K562 (cell line): ENCODE data around the gene SLC6A6. TPM values are rescaled to one million over a fixed set of nuclear protein-coding genes. Genes with fewer than 3 reads are reported as not detected.

Experiments
- CBX2 ChIP-seq: fragments of 200-600 bp; sonication (generic); IDR thresholded peaks from one replicate; pipeline ENCODE4 v1.6.1; 2012; ENCODE audit warnings: mild to moderate bottlenecking, low read length, inconsistent platforms; ENCODE audit not compliant: insufficient read depth, poor library complexity, severe bottlenecking
- CCAR2 ChIP-seq: fragments of 200-400 bp; formaldehyde crosslinking; IDR thresholded peaks from 2 replicates; pipeline ENCODE4 v1.6.1; 2017; ENCODE audit warnings: mild to moderate bottlenecking, low read depth, low read length
- CHCHD3 ChIP-seq: fragments of 250-450 bp; sonication (Bioruptor Pico); IDR thresholded peaks from 2 replicates; pipeline ENCODE4 v2.1.2; 2022; ENCODE audit warnings: mild to moderate bottlenecking
- HMGN3 ChIP-seq: IDR thresholded peaks from 2 replicates; pipeline ENCODE4 v1.6.1; 2011; ENCODE audit warnings: borderline replicate concordance, low read depth, mild to moderate bottlenecking, mixed read lengths, low read length; ENCODE audit not compliant: insufficient read length; ENCODE audit errors: extremely low read depth
- KAT7 ChIP-seq: sonication (generic); formaldehyde crosslinking; IDR thresholded peaks from 2 replicates; pipeline ENCODE4 v1.8.0; 2022; ENCODE audit warnings: missing genetic modification reagents, mild to moderate bottlenecking, borderline replicate concordance
- MED1 ChIP-seq: sonication (generic); formaldehyde crosslinking; IDR thresholded peaks from 2 replicates; pipeline ENCODE4 v1.8.1; 2023; ENCODE audit warnings: missing genetic modification reagents, borderline replicate concordance
- NR2C1 ChIP-seq, 2 experiments: fragments of 450-650 bp; IDR thresholded peaks; 2 replicates each; pipeline ENCODE4 v1.6.1; 2017; ENCODE audit warnings: mild to moderate bottlenecking in 2 of 2, antibody characterized with exemption in 1 of 2, inconsistent platforms in 1 of 2, missing compliant biosample characterization in 1 of 2, missing genetic modification characterization in 1 of 2
- PCBP2 ChIP-seq: fragments of 200-400 bp; formaldehyde crosslinking; IDR thresholded peaks from 2 replicates; pipeline ENCODE4 v1.6.1; 2018; ENCODE audit warnings: low read length, low read depth, mild to moderate bottlenecking, moderate library complexity; ENCODE audit not compliant: poor library complexity, severe bottlenecking
- POLR2AphosphoS2 ChIP-seq: IDR thresholded peaks from 2 replicates; pipeline ENCODE4 v1.6.1; 2012; ENCODE audit warnings: low read length, improper control_type of control experiment
- SIN3A ChIP-seq, 2 experiments: fragments of 150-350 bp in 1 of 2; IDR thresholded peaks; 2 replicates each; pipeline ENCODE4 v1.6.1; 2011 to 2016; ENCODE audit warnings: borderline replicate concordance in 2 of 2, low read depth in 2 of 2, low read length in 2 of 2, mild to moderate bottlenecking in 2 of 2, moderate library complexity in 2 of 2; ENCODE audit not compliant: control insufficient read depth in 1 of 2
- TAF1 ChIP-seq: IDR thresholded peaks from 2 replicates; pipeline ENCODE4 v1.6.1; 2011; ENCODE audit warnings: mild to moderate bottlenecking, low read length, moderate library complexity; ENCODE audit not compliant: insufficient read depth, control insufficient read depth, severe bottlenecking; ENCODE audit errors: extremely low read depth
- ZNF165 ChIP-seq: fragments of 250-450 bp; sonication (Bioruptor Pico); IDR thresholded peaks from 2 replicates; pipeline ENCODE4 v1.4.0; 2020; ENCODE audit warnings: borderline replicate concordance
- ZNF174 ChIP-seq: fragments of 250-450 bp; sonication (Bioruptor Pico); IDR thresholded peaks from 2 replicates; pipeline ENCODE4 v1.4.0; 2020; ENCODE audit warnings: mild to moderate bottlenecking
- ZNF316 ChIP-seq: fragments of 450-650 bp; IDR thresholded peaks from 2 replicates; pipeline ENCODE4 v1.6.1; 2016
- ZNF444 ChIP-seq: fragments of 250-450 bp; sonication (Bioruptor Pico); IDR thresholded peaks from 2 replicates; pipeline ENCODE4 v1.4.0; 2020; ENCODE audit warnings: mild to moderate bottlenecking, moderate library complexity
- polyA plus RNA-seq, 8 experiments: library from polyadenylated mRNA; depleted of rRNA in 4 of 8; stranded (reverse) in 5 of 8; unstranded in 3 of 8; fragments of >200 nt; fragmentation: Nextera tagmentation in 2 of 8; fragmentation: Illumina TruSeq in 1 of 8; extraction: Ambion mirVana in 2 of 8; extraction: Trizol in 1 of 8; gene quantifications; 2 replicates each; pipeline versions ENCODE4 v1.2.1 to v1.2.3, GENCODE V29; 2011 to 2014; ENCODE audit warnings: inconsistent platforms in 1 of 8, missing spikeins in 1 of 8
- total RNA-seq, 7 experiments: library from RNA; depleted of rRNA in 6 of 7; stranded (reverse); fragments of >200 nt in 6 of 7; fragmentation: Illumina TruSeq in 2 of 7; extraction: Trizol in 2 of 7; gene quantifications; 2 replicates each; pipeline versions ENCODE4 v1.2.1 to v1.2.3, GENCODE V29; 2011 to 2021; ENCODE audit warnings: low replicate concordance in 1 of 7
- TF ChIP-seq, protein P1 (sequence below), 2 experiments: fragments of 450-650 bp; formaldehyde crosslinking in 1 of 2; IDR thresholded peaks; 2 replicates each; pipeline versions ENCODE4 v1.4.0 to v1.6.1; 2014 to 2020; ENCODE audit warnings: mild to moderate bottlenecking in 2 of 2, borderline replicate concordance in 1 of 2, low read depth in 1 of 2
- TF ChIP-seq, protein P2 (sequence below): IDR thresholded peaks from 2 replicates; pipeline ENCODE4 v1.6.1; 2011; ENCODE audit not compliant: insufficient read length; ENCODE audit errors: extremely low read depth

Gene SLC6A6
- total and polyA plus RNA-seq, 9 of the 15 experiments (the other 6 are each of a cell fraction or from before 2014, with no cell fraction given) = 12.3 to 203 (median 93.2) TPM

DNA sequence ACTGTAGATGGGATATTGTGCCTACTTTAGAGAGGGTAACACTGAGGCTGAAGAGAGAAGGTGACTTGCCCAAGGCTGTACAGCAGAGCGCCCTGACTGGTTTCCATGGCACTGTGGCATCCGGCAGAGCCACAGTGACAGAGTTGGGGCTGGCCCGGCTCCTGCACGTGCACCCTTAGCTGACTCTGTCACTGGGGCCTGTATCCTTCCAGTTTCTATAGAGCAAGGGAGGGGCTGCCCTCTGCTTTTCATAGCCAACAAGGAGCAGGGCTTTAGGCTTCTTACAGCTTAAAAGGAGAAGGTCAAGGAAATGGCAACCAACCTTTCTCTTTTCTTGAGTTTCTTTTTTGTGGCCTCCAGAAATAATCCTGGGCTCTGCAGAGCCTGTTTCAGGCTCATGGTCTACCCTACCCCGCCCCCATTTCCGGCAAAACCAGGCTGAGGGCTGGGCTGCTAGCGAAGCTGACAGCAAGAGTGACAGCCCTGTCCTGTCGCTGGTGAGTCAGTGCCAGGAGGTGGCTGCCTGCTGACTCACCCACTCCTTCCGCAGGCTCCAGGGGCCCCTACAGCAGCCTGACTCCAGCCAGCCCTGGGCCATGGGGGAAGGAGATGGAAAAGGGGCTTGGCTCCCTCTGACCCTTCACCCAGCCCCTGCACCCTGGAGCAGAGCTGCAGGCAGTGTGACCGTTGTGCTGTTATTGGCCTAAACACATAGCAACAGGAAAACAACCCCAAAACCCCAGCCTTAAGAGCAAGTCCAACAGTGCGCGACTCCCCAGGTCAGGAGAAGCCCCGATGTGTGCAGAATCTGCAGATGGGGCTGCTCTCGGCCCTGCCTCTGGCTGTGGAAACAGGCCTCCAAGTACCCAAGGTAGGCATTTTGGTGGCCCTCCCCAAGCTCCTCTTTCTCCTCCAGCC, 29.8 kb downstream of the SLC6A6 start (continued):
- 0 out of 2 replicates have a peak, but pooled peaks have one; percentile 24 for TF ChIP-seq KAT7 (CRISPR knock-in tag)
- no peak for TF ChIP-seq NR2C1 (IDR thresholded peaks at IDR 0.05)
- no peak; the same call in 1 of the 2 replicates for TF ChIP-seq NR2C1 (tag; IDR thresholded peaks at IDR 0.05)
- peak; percentile 73 for TF ChIP-seq HMGN3
- no peak; the same call in 1 of the 2 replicates for TF ChIP-seq ZNF174 (CRISPR knock-in tag)
- no peak for TF ChIP-seq ZNF444 (CRISPR knock-in tag)
- no peak for TF ChIP-seq MED1 (CRISPR knock-in tag)
- TF ChIP-seq POLR2AphosphoS2 = no peak
- TF ChIP-seq ZNF165 = no peak
- no peak for TF ChIP-seq CBX2
- TF ChIP-seq, protein P1, sequence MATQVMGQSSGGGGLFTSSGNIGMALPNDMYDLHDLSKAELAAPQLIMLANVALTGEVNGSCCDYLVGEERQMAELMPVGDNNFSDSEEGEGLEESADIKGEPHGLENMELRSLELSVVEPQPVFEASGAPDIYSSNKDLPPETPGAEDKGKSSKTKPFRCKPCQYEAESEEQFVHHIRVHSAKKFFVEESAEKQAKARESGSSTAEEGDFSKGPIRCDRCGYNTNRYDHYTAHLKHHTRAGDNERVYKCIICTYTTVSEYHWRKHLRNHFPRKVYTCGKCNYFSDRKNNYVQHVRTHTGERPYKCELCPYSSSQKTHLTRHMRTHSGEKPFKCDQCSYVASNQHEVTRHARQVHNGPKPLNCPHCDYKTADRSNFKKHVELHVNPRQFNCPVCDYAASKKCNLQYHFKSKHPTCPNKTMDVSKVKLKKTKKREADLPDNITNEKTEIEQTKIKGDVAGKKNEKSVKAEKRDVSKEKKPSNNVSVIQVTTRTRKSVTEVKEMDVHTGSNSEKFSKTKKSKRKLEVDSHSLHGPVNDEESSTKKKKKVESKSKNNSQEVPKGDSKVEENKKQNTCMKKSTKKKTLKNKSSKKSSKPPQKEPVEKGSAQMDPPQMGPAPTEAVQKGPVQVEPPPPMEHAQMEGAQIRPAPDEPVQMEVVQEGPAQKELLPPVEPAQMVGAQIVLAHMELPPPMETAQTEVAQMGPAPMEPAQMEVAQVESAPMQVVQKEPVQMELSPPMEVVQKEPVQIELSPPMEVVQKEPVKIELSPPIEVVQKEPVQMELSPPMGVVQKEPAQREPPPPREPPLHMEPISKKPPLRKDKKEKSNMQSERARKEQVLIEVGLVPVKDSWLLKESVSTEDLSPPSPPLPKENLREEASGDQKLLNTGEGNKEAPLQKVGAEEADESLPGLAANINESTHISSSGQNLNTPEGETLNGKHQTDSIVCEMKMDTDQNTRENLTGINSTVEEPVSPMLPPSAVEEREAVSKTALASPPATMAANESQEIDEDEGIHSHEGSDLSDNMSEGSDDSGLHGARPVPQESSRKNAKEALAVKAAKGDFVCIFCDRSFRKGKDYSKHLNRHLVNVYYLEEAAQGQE (IDR thresholded peaks at IDR 0.05; ENCODE audit: borderline replicate concordance) = peak; percentile 49; the same call in 1 of the 2 replicates
- TF ChIP-seq, protein P1 (CRISPR knock-in tag; IDR thresholded peaks at IDR 0.05; ENCODE audit: low read depth) = 0 out of 2 replicates have a peak, but pooled peaks have one; percentile 26
- TF ChIP-seq SIN3A (IDR thresholded peaks at IDR 0.05; ENCODE audit: borderline replicate concordance in 2 of 2, control insufficient read depth in 1 of 2, low read depth in 2 of 2, low read length in 2 of 2) = peak; percentile 66 to 68; a peak in 2 of 4 replicates
- no peak for TF ChIP-seq CCAR2
- peak; percentile 90 for TF ChIP-seq ZNF316
- peak; percentile 29 for TF ChIP-seq TAF1
- no peak for TF ChIP-seq CHCHD3 (CRISPR knock-in tag)
- TF ChIP-seq PCBP2 = no peak
- TF ChIP-seq, protein P2, sequence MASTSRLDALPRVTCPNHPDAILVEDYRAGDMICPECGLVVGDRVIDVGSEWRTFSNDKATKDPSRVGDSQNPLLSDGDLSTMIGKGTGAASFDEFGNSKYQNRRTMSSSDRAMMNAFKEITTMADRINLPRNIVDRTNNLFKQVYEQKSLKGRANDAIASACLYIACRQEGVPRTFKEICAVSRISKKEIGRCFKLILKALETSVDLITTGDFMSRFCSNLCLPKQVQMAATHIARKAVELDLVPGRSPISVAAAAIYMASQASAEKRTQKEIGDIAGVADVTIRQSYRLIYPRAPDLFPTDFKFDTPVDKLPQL = no peak
